ENCODE data around the gene TMOD2.

DNA sequence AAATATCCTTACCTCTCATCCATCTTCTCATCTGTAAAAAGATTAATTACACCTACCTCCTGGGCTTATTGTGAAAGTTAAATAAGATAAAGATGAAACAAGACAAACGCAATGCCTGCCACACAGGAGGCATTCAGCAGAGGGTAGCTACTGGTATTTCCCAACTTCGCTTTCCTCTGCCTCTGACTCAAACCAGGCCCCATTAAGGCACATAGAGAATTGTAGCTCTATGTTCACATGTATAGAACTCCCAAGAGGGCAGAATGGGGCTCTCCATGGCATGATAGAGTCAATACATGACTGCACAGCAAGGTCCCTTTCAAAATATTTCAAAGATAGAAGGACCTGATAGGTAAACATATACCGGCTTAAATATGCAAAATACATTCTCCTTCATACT lies 15.3 kb upstream of the TMOD2 start:
- TF ChIP-seq, protein P1, sequence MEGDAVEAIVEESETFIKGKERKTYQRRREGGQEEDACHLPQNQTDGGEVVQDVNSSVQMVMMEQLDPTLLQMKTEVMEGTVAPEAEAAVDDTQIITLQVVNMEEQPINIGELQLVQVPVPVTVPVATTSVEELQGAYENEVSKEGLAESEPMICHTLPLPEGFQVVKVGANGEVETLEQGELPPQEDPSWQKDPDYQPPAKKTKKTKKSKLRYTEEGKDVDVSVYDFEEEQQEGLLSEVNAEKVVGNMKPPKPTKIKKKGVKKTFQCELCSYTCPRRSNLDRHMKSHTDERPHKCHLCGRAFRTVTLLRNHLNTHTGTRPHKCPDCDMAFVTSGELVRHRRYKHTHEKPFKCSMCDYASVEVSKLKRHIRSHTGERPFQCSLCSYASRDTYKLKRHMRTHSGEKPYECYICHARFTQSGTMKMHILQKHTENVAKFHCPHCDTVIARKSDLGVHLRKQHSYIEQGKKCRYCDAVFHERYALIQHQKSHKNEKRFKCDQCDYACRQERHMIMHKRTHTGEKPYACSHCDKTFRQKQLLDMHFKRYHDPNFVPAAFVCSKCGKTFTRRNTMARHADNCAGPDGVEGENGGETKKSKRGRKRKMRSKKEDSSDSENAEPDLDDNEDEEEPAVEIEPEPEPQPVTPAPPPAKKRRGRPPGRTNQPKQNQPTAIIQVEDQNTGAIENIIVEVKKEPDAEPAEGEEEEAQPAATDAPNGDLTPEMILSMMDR (conservative IDR thresholded peaks at IDR 0.05; ENCODE audit: low read length): no peak
- TF ChIP-seq EZH2phosphoT487 (IDR thresholded peaks at IDR 0.05; ENCODE audit: borderline replicate concordance, low read depth, low read length): no peak; the same call in 1 of the 2 replicates

Data from OCI-LY7 (cell line).